Upper lobe of right lung (tissue), 1 donor: ENCODE results near the gene TTC12. TPM values are rescaled to one million over a fixed set of nuclear protein-coding genes. Genes with fewer than 3 reads are reported as not detected.
A peak's percentile ranks its signal among the peaks of the same experiment; 100 is the strongest.

Experiments used
- ATAC-seq: fragments of 200-7000 bp; cut with Tn5 transposase; one replicate; pipeline ENCODE4 v1.9.1; 2020; ENCODE audit warnings: mild to moderate bottlenecking, moderate library complexity
- DNase-seq: peaks from one replicate; pipeline ENCODE4 v3.0.0-alpha.2; 2020
- H3K27ac ChIP-seq: fragments of 200-600 bp; one replicate; pipeline ENCODE4 v1.8.0; 2022
- H3K27me3 ChIP-seq: fragments of 200-600 bp; one replicate; pipeline ENCODE4 v1.8.0; 2022; ENCODE audit warnings: mild to moderate bottlenecking
- H3K36me3 ChIP-seq: fragments of 200-600 bp; one replicate; pipeline ENCODE4 v1.8.0; 2022
- H3K4me1 ChIP-seq: fragments of 200-600 bp; one replicate; pipeline ENCODE4 v1.8.0; 2022
- H3K4me3 ChIP-seq: fragments of 200-600 bp; one replicate; pipeline ENCODE4 v1.8.0; 2022; ENCODE audit warnings: mild to moderate bottlenecking
- H3K9me3 ChIP-seq: fragments of 200-600 bp; one replicate; pipeline ENCODE4 v1.8.0; 2022
- CTCF ChIP-seq: fragments of 200-600 bp; IDR thresholded peaks from one replicate; pipeline ENCODE4 v1.8.0; 2022; ENCODE audit warnings: antibody characterized with exemption
- intact Hi-C: fragments of 100-400 bp; cut with DNase I; formaldehyde crosslinking; loops from one replicate; pipeline ENCODE4 v1.11.0; 2022
- long read RNA-seq: library from polyadenylated mRNA; unstranded; transcript quantifications from one replicate; pipeline ENCODE4 v2.0.0, GENCODE V29; 2021
- total RNA-seq: library from RNA; stranded (reverse); fragmentation: NEBNext Ultra II Directional; extraction: Animal tissue kit (Norgen Biotek cat#: 25700); gene quantifications from one replicate; pipeline ENCODE4 v1.2.1, GENCODE V29; 2021
- donor health status: DM: no; HTN: yes; CAD: no; lungs with severe emphysema.

The TTC12 gene
- total RNA-seq: 15.3 TPM
- long read RNA-seq, partial matches to known transcripts: 2 of 11 reads
- long read RNA-seq, other reads (novel, unspliced or antisense): 6 of 11 reads

GRCh38 chr11:113314389-113315301 lies at the start of gene TTC12:
Gene TTC12, plus strand, starts transcription at chr11:113314583. Its CDS starts 1,675 bp downstream, at chr11:113316258.
- Histone ChIP-seq H3K4me1 (peaks cover 13% of the 10 kb centered on the region), H3K27me3 (no peaks in the 10 kb centered on the region), H3K4me3 (peak within 1 kb of the TSS; percentile 86), H3K9me3 (no peaks in the 10 kb centered on the region), H3K36me3 (no peaks in the 10 kb centered on the region), H3K27ac (peak within 1 kb of the TSS; percentile 93)
- ATAC-seq (peak; percentile 100), DNase-seq (peak; percentile 97)
- intact Hi-C loops: no loop called here
- no peak for TF ChIP-seq CTCF

- TF ChIP-seq CTCF: no peak
- H3K36me3 ChIP-seq: no peaks in the 10 kb centered on the region
Measured at GRCh38 chr11:113265362-113265761, 49.0 kb upstream of the TTC12 start.

GRCh38 chr11:113267493-113267892 lies 46.9 kb upstream of the TTC12 start:
- Histone ChIP-seq H3K36me3 (no peaks in the 10 kb centered on the region), H3K27me3 (no peaks in the 10 kb centered on the region), H3K27ac (no peak overlapping the region), H3K4me1 (no peaks in the 10 kb centered on the region), H3K4me3 (no peak overlapping the region), H3K9me3 (no peaks in the 10 kb centered on the region)
- ATAC-seq: no peak
- no peak for TF ChIP-seq CTCF
- no peak for DNase-seq
- intact Hi-C loops: no loop called here

More at GRCh38 chr11:113265362-113265761, 49.0 kb upstream of the TTC12 start:
- Histone ChIP-seq H3K4me3 (no peak overlapping the region), H3K27me3 (no peaks in the 10 kb centered on the region), H3K27ac (no peak overlapping the region), H3K9me3 (no peaks in the 10 kb centered on the region), H3K4me1 (no peaks in the 10 kb centered on the region)
- DNase-seq: no peak
- ATAC-seq: no peak
- intact Hi-C loops: no loop called here

- no peaks in the 10 kb centered on the region for H3K9me3 ChIP-seq
- H3K27me3 ChIP-seq: no peaks in the 10 kb centered on the region
- no peaks in the 10 kb centered on the region for H3K36me3 ChIP-seq
- H3K27ac ChIP-seq: no peak overlapping the region
- intact Hi-C loops: no loop called here
- ATAC-seq (no peak), DNase-seq (no peak)
- no peak overlapping the region for H3K4me3 ChIP-seq
- H3K4me1 ChIP-seq: no peaks in the 10 kb centered on the region
- no peak for TF ChIP-seq CTCF
Measured at GRCh38 chr11:113269096-113269495, 45.3 kb upstream of the TTC12 start.

GRCh38 chr11:113269636-113270035 lies 44.7 kb upstream of the TTC12 start:
- H3K27ac ChIP-seq: no peak overlapping the region
- no peaks in the 10 kb centered on the region for H3K36me3 ChIP-seq
- intact Hi-C loops: no loop called here
- no peak for ATAC-seq
- no peaks in the 10 kb centered on the region for H3K4me1 ChIP-seq
- H3K27me3 ChIP-seq: no peaks in the 10 kb centered on the region
- DNase-seq: no peak
- no peaks in the 10 kb centered on the region for H3K9me3 ChIP-seq
- no peak overlapping the region for H3K4me3 ChIP-seq
- TF ChIP-seq CTCF: no peak
